ENCODE measurements around the gene OR2M2.

Gene OR2M2

GRCh38 chr1:248174521-248174920, at the start of gene OR2M2:
Gene OR2M2 (plus strand): TSS chr1:248174821. CDS start chr1:248179986, 5,165 bp downstream.
- DNase-seq, result no peak

DNA sequence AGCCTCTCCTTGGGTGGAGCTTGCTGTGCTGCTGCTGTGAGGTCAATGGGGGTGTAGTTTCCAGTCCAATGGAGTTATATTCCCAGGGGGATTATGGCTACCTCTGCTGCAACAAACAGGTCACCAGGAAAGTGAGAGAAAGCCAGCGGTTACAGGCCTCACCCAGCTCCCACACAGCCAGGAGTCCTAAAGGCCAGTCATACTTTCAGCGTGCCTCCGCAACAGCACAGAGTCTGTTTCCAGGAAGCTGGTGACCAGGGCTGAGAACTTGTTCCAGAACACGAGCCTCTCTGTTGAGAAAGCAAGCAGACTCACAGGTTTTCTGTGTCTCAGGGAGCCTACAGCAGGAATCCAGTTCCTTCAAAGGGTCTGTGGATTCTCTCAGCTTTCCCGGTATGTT, 47.0 kb upstream of the OR2M2 start:
- no peak for DNase-seq

DNA sequence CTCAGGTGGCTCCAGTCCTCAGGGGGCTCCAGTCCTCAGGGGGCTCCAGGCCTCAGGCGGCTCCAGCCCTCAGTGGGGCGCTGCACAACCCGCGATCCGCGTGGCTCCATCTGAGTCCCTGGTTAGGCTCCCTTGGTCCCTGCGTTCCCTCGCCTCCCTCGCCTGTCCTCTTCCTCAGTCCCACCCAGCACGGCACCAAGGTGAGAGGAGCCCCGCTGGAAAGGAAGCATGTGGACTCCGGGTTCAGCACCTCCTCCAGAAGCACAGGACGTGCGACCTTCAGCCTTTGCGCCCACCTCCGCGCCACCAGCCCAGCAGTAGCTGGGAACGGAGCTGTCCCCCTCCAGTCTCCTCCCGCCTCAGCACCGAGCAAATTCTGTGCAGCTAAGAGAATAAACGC, 37.8 kb upstream of the OR2M2 start:
- no peak for DNase-seq

DNA sequence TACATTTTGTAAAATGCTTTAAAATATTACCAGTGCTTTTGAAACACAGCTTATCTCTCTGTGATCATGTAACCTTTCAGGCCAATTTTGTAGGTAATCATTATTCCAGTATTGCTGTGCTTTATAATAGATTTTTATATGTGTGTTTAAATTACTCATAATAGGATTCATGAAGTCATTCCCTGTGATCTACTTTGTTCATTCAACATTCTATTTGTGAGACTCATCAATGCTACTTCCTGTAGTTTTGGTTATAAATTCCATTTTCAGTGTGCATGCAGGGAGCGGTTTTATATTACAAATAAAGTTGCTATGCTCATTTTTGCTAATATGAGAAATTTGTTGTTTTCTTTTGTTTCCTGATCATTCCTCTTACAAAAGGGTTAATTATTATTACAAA, 33.8 kb upstream of the OR2M2 start:
- no peak for DNase-seq

GRCh38 chr1:248143311-248143710, 31.3 kb upstream of the OR2M2 start:
- no peak for DNase-seq

- no peak for DNase-seq
Measured at GRCh38 chr1:248144513-248145198, 30.0 kb upstream of the OR2M2 start, which contains the start of gene OR2M5. Gene OR2M5 (plus strand): TSS chr1:248145148. CDS start chr1:248145148, 0 bp downstream.

- no peak for DNase-seq
Measured at GRCh38 chr1:248152056-248152827, 22.4 kb upstream of the OR2M2 start.

GRCh38 chr1:248155927-248156326, 18.7 kb upstream of the OR2M2 start:
- no peak for DNase-seq

GRCh38 chr1:248158758-248159157, 15.9 kb upstream of the OR2M2 start:
- DNase-seq, result no peak

GRCh38 chr1:248164031-248164430, 10.6 kb upstream of the OR2M2 start:
- no peak for DNase-seq

DNA sequence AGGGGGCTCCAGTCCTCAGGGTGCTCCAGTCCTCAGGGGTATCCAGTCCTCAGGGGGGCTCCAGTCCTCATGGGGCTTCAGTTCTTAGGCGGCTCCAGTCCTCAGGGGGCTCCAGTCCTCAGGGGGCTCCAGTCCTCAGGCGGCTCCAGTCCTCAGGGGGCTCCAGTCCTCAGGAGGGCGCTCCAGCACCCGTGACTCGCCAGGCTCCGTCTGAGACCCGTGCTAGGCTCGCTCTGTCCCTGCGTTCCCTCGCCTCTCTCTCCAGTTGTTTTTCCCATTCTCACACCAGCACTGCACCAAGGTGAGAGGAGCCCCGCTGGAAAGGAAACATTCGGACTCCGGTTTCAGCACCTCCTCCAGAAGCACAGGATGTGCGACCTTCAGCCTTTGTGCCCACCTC, 9.4 kb upstream of the OR2M2 start:
- no peak for DNase-seq

DNA sequence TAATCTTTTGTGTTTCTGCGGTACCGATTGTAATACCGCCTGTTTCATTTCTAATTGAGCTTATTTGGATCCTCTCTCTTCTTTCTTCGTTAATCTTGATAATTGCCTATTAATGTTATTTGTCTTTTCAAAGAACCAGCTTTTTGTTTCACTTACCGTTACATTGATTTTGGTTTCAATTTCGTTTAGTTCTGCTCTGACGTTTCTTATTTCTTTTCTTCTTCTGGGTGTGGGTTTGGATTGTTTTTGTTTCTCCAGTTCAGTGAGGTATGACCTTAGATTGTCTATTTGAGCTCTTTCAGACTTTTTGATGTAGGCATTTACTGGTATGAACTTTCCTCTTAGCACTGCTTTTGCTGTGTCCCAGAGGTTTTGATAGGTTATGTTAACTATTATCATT, 9.4 kb downstream of the OR2M2 start:
- no peak for DNase-seq

- no peak for DNase-seq
Measured at GRCh38 chr1:248187363-248187762, 12.7 kb downstream of the OR2M2 start.

DNA sequence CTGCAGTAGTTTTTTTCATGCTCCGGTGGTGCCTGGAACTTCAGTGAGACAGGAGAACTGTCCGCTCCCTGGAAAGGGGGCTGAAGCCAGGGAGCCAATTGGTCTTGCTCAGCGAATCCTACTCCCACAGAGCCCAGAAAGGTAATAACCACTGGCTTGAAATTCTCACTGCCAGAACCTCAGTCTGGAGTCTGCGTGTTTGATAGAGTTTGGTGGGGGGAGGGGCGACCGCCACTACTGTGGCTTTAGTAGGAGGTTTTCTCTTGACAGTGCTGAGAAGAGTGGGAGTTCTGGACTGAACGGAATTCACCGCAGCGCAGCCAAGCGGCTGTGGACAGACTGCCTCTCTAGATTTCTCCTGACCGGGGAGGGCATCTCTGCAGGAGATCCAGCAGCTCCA, 14.4 kb downstream of the OR2M2 start:
- DNase-seq, result no peak

DNA sequence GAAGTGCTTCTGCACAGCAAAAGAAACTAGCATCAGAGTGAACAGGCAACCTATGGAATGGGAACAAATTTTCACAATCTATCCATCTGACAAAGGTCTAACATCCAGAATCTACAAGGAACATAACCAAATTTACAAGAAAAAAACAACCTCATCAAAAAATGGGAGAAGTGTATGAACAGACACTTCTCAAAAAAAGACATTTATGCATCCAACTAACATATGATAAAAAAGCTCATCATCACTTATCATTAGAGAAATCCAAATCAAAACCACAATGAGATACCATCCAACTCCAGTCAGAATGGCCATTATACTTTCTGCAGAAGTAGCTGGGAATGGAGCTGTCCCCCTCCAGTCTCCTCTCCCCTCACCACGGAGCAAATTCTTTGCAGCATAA, 19.5 kb downstream of the OR2M2 start:
- DNase-seq, result no peak

- no peak for DNase-seq
Measured at GRCh38 chr1:248196965-248197364, 22.3 kb downstream of the OR2M2 start, which contains the start of gene OR2M3. Gene OR2M3 (plus strand): TSS chr1:248197265. CDS start chr1:248203068, 5,803 bp downstream.

DNA sequence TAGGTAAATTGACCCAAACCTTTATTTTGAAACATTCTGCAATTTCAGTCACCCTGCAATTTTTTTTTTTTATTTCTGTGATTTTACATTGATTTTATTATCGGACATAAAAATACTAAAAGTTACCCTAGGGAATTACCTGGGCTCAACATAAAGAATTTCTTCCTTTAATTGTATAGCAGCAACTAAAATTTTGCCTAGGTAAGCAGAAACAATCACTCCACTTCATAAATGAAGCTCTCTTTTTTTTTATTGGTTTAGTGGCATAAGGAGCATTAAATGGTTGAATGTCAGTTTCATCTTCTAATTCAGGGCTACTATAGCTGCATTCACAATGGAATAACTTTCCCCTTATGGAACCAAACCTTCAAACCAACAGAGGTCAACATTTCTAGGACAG, 41.3 kb downstream of the OR2M2 start:
- DNase-seq, result no peak

GRCh38 chr1:248225537-248225936, 50.9 kb downstream of the OR2M2 start:
- DNase-seq, result no peak

DNA sequence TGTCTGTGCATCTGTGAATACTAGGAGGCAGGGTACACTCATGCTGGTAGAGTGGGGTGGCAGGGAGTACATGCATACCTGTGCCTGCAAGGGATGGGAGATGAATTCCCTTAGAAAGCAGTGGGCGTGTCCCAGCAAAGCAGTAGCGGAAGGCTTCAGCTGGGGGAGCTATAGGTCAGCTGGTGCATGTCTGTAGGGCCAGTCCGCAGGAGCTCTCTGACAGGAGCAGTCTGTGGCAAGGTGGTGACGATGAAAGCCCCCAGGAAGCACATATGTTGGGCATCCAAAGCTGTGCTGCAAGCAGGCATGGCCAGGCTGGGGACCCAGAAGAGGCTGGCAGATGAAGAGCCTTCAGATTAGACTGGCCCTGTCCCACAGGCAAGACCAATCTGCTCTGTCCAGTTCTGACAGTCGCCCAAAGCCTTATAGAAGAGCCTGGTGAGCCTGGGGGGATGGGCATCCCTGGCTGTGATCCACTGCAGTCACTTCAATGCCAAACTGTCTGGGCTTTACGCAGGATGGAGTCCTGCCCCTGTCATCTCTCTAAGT, 54.8 kb downstream of the OR2M2 start:
- DNase-seq, result no peak
